C4-2B (cell line): ENCODE data around the gene RNF125.
A peak's percentile ranks its signal among the peaks of the same experiment; 100 is the strongest.

Experiments used
- H3K27ac ChIP-seq: fragments of 450-650 bp; 2 replicates; pipeline ENCODE4 v1.5.1; 2017
- ZFX ChIP-seq: fragments of 450-650 bp; IDR thresholded peaks from 2 replicates; pipeline ENCODE4 v1.6.1; 2017
- TF ChIP-seq, protein P1 (sequence below): fragments of 450-650 bp; conservative IDR thresholded peaks from 2 replicates; pipeline ENCODE4 v1.5.1; 2017; ENCODE audit warnings: mild to moderate bottlenecking

Gene RNF125

DNA sequence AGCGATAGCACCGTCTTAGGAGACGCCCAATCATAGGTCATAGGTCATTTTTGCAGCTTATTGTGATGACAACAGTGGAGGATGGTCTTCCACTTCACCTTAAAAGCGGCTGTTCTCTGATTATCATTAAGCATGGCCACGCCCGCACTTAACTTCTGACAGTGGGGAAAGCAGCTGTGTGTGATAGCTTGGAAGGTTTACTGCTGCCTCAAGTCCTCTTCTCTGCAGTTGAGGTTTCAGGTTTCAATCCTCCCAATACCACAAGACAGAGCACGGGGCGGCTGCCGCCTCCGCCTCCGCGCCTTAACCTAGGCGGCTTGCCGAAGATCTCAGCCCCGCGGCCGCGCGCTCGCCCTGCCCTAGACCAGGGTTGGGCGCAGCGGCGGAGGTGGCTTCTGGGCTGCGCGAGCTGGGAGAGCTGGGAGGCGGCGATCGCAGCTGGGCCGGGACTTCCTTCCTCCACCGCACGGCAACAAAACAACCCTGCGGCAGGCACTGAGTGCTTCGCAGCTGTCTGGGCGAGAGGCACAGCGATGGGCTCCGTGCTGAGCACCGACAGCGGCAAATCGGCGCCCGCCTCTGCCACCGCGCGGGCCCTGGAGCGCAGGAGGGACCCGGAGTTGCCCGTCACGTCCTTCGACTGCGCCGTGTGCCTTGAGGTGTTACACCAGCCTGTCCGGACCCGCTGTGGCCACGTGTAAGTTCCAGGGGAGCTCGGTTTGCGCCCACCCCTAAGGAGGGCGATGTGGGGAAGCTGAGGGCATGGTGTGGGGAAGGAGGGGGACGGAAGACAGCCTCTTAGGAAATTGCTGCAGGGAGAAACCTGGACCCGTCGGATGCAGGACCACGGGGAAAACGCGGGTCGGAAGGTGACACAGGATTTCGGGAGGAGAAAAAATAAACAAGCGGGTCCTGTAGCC is at the start of gene RNF125:
RNF125 (plus strand) TSS at position 495 of the 920 bp plus-strand sequence; CDS start at position 534, 39 bp downstream.
- H3K27ac ChIP-seq: peak within 1 kb of the TSS; percentile 66
- TF ChIP-seq, protein P1, sequence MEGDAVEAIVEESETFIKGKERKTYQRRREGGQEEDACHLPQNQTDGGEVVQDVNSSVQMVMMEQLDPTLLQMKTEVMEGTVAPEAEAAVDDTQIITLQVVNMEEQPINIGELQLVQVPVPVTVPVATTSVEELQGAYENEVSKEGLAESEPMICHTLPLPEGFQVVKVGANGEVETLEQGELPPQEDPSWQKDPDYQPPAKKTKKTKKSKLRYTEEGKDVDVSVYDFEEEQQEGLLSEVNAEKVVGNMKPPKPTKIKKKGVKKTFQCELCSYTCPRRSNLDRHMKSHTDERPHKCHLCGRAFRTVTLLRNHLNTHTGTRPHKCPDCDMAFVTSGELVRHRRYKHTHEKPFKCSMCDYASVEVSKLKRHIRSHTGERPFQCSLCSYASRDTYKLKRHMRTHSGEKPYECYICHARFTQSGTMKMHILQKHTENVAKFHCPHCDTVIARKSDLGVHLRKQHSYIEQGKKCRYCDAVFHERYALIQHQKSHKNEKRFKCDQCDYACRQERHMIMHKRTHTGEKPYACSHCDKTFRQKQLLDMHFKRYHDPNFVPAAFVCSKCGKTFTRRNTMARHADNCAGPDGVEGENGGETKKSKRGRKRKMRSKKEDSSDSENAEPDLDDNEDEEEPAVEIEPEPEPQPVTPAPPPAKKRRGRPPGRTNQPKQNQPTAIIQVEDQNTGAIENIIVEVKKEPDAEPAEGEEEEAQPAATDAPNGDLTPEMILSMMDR: no peak
- peak; percentile 63; the same call in 1 of the 2 replicates for TF ChIP-seq ZFX

- no peak overlapping the region for H3K27ac ChIP-seq
- no peak for TF ChIP-seq ZFX
- TF ChIP-seq, protein P1: no peak
Observed at GRCh38 chr18:31970617-31971016, 48.0 kb upstream of the RNF125 start.

DNA sequence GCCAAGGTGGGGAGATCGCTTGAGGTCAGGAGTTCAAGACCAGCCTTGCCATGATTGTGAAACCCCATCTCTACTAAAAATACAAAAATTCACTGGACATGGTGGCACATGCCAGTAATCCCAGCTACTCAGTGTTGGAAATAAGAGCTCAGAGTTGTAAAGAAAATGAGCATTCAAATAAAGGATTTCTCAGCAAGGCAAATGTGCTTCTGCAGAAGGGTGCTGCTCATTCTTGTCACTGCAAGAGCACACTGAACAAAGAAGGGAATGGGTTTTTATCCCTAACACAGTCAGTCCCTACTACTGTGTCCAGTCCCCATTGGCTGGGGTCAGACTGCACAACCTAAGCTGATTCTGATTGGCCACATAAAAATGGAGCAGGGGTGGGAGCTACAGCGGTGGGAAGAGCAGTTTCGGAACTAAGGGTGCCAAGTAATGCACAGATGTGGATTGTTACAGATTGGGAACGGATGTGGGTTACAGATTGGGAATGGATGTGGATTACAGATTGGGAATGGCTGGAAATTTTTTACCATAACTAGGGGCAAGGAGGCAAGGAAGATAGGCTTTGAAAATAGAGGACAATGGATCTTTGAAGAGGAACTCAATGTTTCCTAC is 44.6 kb upstream of the RNF125 start:
- TF ChIP-seq ZFX: no peak

DNA sequence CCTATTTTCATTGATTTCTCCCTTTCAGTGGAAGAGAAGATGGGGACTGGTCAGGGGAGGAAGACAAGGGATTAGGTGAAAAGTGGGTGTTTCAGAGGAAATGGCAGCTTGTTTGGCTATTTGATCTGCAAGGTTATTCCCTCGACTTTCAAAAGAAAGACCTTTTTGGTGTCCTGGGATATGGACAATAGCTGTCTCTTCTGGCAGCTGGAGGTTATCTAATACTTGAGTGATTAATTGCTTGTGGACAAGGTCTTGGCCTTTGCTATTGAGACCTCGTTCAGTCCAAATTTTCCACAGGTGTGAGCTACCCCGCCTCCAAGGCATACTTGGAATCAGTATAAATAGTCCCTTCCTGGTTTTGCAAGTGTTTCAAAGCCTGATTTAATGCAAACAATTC is 42.4 kb upstream of the RNF125 start:
- TF ChIP-seq, protein P1: no peak
- TF ChIP-seq ZFX: no peak
- H3K27ac ChIP-seq: no peak overlapping the region

More for the DNA sequence above, 44.6 kb upstream of the RNF125 start:
- no peak overlapping the region for H3K27ac ChIP-seq

GRCh38 chr18:31977270-31977872 is 41.3 kb upstream of the RNF125 start:
- no peak overlapping the region for H3K27ac ChIP-seq
- TF ChIP-seq ZFX: no peak
- TF ChIP-seq, protein P1: peak; percentile 79

DNA sequence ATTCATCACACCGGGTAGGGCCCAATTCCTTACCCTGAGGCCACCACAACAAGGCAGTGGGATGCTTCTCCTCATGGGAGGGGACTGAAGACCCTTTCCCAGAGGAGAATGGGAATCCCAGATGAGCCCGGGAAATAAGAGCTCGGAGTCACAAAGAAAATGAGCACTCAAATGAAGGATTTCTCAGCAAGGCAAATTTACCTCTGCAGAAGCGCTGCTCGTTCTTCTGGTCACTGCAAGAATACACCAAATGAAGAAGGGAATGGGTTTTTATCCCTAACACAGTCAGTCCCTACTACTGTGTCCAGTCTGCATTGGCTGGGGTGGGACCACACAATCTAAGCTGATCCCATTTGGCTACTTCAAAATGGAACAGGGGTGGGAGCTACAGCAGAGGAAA is 40.0 kb upstream of the RNF125 start:
- TF ChIP-seq, protein P1: no peak
- TF ChIP-seq ZFX: no peak

GRCh38 chr18:31979714-31980113 is 38.9 kb upstream of the RNF125 start:
- H3K27ac ChIP-seq: no peak overlapping the region
- TF ChIP-seq, protein P1: no peak
- TF ChIP-seq ZFX: no peak

More for the DNA sequence above, 40.0 kb upstream of the RNF125 start:
- no peak overlapping the region for H3K27ac ChIP-seq
